Activated naive CD8-positive, alpha-beta T cell (primary cell): Measurements from ENCODE around the gene COL6A3.
"Not testable (repeated sequence)": the region's sequence is repeated elsewhere in the genome, so short reads cannot be mapped to it uniquely, and the experiment has no call there.

Source experiments
- H3K27ac Mint-ChIP-seq: one replicate; pipeline ENCODE4 v1.8.0; 2021; ENCODE audit warnings: mixed read lengths
- H3K27me3 Mint-ChIP-seq: one replicate; pipeline ENCODE4 v1.8.0; 2021; ENCODE audit warnings: mixed read lengths
- H3K36me3 Mint-ChIP-seq: one replicate; pipeline ENCODE4 v1.8.0; 2021; ENCODE audit warnings: mixed read lengths
- H3K4me1 Mint-ChIP-seq: one replicate; pipeline ENCODE4 v1.8.0; 2021; ENCODE audit warnings: low read depth, mixed read lengths
- H3K4me3 Mint-ChIP-seq: one replicate; pipeline ENCODE4 v1.8.0; 2021; ENCODE audit warnings: mild to moderate bottlenecking, mixed read lengths
- H3K9me3 Mint-ChIP-seq: one replicate; pipeline ENCODE4 v1.8.0; 2021; ENCODE audit warnings: low read depth, mixed read lengths

The COL6A3 gene

DNA sequence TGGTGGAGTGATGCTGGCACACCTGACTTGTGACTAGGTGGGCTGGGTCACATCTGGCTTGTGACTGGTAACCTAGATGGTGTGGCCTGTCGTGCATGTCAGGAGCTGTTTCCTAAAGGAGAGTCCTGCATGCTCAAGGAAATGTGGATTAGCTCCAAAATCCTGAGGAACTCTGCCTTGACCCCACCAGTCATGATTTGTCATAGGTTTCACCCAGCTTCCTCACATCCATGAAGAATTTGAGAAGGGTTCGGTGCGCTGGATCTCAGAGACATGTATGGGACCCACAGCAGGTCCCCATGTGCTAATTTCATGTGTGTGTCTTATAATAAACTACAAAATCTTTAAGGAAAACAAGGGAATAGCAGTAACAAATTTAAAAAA is 107.2 kb downstream of the COL6A3 start:
- Mint-ChIP-seq H3K4me1 (no peaks in the 10 kb centered on the region), H3K4me3 (no peak overlapping the region), H3K9me3 (peaks cover 8% of the 10 kb centered on the region)

DNA sequence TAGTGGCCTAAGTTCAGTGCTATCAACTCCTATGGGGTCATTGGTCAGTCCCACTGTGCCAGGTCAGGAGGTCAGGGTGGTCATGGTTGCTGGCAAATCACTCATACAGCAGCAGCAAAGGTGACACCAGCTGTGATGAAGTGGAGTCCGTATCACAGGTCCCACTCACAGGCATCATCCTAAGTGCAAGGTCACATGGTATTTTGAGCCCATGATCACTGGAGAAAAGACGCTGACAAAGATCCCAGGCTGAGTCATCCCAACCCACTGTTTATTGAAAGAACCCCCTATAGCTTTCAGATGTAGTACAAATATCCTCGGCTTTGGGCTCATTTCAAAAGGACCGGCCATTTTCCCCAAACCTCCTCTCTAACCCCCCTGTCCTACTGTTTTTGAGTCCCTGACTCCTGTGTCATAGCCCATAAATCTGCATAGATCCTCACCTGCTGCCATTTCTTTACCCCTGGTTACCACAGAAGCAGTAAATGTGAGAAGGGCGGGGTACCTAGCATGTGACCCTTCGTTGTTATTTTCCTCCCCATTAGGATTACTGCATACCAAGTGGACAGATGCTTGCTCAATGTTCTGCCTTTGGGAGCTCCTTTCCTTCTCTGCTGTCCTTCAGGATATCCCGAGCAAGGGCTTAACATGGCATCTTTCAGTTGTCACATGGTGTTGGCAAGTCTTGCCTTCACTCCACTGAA is 107.7 kb downstream of the COL6A3 start:
- no peaks in the 10 kb centered on the region for H3K4me1 Mint-ChIP-seq
- H3K9me3 Mint-ChIP-seq: peaks cover 8% of the 10 kb centered on the region
- H3K36me3 Mint-ChIP-seq: peaks cover 2% of the 10 kb centered on the region
- no peak overlapping the region for H3K27ac Mint-ChIP-seq
- no peak overlapping the region for H3K4me3 Mint-ChIP-seq
- H3K27me3 Mint-ChIP-seq: peaks cover 7% of the 10 kb centered on the region

More for the DNA sequence above, 107.2 kb downstream of the COL6A3 start:
- peaks cover 7% of the 10 kb centered on the region for H3K27me3 Mint-ChIP-seq
- peaks cover 2% of the 10 kb centered on the region for H3K36me3 Mint-ChIP-seq
- H3K27ac Mint-ChIP-seq: no peak overlapping the region

DNA sequence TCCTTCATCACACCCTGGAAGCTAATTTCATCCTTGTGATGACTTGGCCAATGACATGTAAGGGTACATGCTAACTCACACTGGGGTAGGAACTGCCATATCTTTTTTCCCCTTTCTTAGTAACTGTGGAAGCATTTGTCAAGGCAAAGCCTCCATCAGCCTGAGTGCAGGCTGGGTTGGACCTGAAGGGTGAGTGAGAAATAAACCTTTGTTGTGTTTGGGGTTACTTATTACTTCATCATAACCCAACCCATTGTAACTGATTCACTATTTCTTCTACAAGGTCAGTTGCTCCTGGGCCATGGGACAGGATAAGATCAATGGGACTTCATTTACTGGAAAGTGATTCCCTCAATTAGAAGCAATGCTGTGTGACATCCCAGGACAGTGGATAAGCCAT is 108.4 kb downstream of the COL6A3 start:
- Mint-ChIP-seq H3K27me3 (peaks cover 7% of the 10 kb centered on the region), H3K36me3 (peaks cover 2% of the 10 kb centered on the region), H3K4me3 (no peak overlapping the region), H3K27ac (no peak overlapping the region), H3K9me3 (peaks cover 8% of the 10 kb centered on the region), H3K4me1 (no peaks in the 10 kb centered on the region)

DNA sequence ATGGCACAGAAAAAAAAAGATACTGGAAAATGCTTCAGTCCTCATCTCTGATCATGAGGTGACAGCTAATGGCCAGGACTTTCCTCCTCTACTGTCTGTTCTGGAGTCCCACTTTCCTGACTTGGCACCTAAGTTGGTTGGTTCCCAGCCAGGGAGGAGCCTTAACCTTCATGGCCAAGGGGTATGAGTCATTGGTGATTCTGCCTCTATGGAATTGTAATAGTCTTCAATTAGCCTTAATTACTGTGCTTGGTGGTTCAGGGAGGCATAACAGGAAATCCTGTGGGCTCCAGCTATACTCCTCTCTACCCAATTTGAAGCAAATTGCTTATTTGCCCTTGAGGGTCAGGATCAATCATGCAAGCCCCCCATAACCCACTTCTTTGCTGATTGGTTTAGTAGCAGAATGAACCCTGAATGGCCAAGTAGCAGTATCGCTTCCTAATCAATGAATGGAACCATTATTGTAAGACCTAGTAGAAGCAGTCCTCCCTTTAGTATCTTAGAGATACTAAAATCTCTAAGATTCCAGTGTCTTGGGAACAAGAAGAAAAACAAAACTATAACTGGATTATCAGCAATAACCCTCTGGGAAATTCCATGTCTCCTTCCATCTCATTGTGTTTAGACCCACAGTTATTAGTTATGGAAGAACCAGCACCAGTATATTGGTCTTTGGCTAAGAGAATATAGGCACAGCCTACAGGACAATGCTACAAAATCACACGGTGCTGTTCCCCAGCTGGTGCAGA is 109.0 kb downstream of the COL6A3 start:
- Mint-ChIP-seq H3K4me1 (no peaks in the 10 kb centered on the region), H3K27ac (no peak overlapping the region), H3K9me3 (peaks cover 8% of the 10 kb centered on the region), H3K36me3 (peaks cover 2% of the 10 kb centered on the region), H3K27me3 (peaks cover 7% of the 10 kb centered on the region), H3K4me3 (no peak overlapping the region)

DNA sequence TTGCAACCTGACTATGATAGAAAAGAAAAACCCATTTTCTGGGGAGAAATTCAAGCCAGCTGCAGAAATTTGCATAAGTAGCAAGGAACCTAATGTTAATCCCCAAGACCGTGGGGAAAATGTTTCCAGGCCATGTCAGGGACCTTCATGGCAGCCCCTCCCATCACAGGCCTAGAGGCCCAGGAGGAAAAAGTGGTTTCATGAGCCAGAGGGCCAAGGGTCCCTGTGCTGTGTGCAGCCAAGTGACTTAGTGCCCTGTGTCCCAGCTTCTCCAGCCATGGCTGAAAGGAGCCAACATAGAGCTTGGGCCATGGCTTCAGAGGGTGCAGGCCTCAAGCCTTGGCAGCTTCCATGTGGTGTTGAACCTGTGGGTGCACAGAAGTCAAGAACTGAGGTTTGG is 110.7 kb downstream of the COL6A3 start:
- not testable (repeated sequence) for H3K4me1 Mint-ChIP-seq, H3K36me3 Mint-ChIP-seq, H3K9me3 Mint-ChIP-seq, H3K27me3 Mint-ChIP-seq, H3K27ac Mint-ChIP-seq, H3K4me3 Mint-ChIP-seq

DNA sequence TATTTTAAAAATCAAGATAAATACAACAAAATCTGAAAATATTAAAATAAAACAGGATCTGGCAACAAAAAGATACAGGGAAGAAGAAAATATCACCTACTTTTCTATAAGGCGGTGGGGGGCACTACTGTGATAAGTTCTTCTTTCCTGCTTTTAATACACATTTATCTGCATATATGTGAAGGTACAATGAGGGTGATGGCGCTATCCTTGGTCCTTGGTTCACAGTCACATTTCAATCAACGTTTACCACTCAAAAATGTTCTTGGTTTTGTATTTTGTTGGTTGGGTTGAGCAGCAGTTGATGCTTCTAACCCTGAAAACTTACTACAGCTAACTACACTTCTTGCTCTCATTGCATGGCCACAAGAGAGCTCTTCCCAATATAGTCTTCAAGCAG is 112.4 kb downstream of the COL6A3 start:
- Mint-ChIP-seq H3K9me3 (peaks cover 8% of the 10 kb centered on the region), H3K4me3 (no peak overlapping the region), H3K27me3 (peaks cover 5% of the 10 kb centered on the region), H3K27ac (no peak overlapping the region), H3K36me3 (peaks cover 2% of the 10 kb centered on the region), H3K4me1 (no peaks in the 10 kb centered on the region)

DNA sequence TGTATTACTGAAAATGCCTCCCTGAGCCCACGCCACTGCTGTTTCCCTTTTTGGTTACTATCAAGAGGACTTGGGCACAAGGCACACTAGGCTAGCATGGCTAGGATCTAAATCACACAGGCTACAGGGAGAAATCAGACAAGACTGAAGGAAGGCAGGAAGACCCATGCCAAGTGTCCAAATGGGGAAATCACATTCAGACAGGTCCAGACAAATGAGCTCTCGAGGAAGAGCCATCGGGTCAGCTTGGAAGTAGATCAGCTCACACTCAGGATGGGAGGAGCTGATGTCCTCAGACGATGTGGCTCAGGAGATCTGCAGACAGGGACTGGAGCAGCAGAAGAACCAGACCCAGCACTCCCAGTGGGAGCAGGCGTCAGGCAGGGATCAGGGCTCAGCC is 113.2 kb downstream of the COL6A3 start:
- Mint-ChIP-seq H3K36me3 (peaks cover 2% of the 10 kb centered on the region), H3K4me3 (no peak overlapping the region), H3K27me3 (peaks cover 9% of the 10 kb centered on the region), H3K27ac (no peak overlapping the region), H3K4me1 (no peaks in the 10 kb centered on the region), H3K9me3 (peaks cover 8% of the 10 kb centered on the region)

DNA sequence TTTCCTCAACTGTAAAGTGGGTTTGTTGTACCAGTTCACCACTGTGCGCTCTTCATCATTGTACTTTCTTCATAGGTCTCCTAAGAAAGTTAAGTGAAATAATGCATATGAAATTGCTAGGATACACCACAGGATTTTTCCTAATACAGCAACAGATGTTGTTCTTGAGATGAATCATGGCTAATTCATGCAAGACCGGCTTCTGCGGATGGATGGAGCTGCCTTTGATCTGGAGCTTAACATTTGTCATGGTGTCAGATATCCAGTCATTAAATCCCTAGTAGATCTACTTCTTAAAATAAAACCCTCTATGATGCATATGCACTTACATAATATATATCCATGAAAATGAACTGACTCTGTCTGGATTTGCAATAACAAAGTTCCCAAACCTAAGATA is 114.1 kb downstream of the COL6A3 start:
- Mint-ChIP-seq H3K36me3 (peaks cover 2% of the 10 kb centered on the region), H3K4me3 (no peak overlapping the region), H3K27ac (no peak overlapping the region), H3K27me3 (peaks cover 9% of the 10 kb centered on the region), H3K9me3 (peaks cover 8% of the 10 kb centered on the region), H3K4me1 (no peaks in the 10 kb centered on the region)

DNA sequence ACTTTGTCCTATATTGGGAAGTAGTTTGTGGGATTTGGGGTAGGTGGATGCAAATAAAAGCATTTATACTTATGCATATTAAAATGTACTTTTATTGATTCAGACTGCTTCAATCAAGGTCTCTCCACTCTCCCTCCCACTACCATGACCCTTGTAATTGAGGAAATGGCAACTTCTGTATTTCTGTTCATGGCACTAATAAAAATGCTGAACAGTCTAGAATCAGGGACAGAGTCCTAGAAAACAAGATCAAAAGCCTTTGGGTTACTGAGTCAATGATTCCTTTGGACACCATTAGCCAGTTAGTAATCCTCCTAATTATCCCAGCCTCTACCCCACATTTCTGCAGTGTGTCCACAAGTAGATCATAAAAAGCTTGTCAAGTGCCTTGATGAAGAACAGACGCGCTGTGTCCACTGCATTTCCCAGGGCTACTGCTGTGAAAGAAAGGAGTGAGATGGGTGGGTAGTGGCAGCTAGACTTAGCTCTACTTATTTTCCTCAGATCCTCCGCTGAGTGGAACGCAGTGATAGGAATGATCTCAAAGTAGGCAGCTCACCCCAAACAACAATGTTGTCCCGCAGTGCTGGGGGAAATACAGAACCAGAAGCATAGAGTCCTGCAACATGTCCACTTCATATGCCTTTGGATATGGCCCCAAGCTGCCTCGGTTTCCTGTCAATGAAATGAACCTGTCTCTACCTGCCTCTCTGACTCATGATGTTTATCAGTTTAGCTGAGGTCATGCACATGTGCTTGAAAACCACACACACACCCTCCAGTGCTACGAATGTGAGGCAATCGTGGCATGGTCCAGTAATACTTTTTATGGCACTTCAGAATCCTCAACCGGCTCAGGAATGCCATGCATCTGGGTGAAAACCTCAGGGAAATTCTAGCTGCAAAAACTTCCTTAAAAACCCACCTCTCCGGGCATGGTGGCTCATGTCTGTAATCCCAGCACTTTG is 115.5 kb downstream of the COL6A3 start:
- no peak overlapping the region for H3K27ac Mint-ChIP-seq
- H3K9me3 Mint-ChIP-seq: no peaks in the 10 kb centered on the region
- H3K27me3 Mint-ChIP-seq: peaks cover 9% of the 10 kb centered on the region

DNA sequence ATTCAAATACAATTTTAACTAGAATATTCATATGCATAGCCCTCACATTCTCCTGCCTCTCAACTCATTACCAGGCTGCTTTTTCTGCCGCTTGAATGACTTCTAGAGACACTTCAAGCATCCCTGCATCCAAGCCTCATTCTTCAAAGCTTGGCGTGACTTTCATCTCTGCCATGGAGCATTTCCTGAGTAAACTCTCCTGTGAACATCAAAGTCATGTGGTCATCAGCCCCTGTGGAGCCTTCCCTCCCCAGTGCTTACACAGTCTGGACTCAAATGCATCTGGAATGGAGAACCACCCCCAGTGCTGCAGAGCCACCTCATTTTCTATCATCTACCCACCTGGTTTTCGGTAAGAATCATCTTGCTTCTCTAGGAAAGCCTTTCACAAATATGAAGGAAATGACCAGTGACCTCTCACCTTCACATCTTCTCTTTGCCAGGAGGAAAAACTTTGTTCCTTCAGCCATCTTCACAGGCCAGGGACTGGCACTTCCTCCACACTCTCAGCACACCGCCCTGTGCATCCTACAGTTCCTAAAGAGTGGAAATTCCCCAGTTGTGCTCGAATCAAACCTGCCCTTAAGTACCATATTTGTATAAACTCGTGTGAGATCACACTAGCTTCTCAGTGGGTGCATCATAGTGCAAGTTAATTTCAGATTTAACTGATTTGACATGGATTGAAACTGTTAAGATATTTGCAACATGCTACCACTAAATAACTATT is 116.4 kb downstream of the COL6A3 start:
- H3K27ac Mint-ChIP-seq: no peak overlapping the region
- H3K4me3 Mint-ChIP-seq: no peak overlapping the region
- H3K27me3 Mint-ChIP-seq: peaks cover 9% of the 10 kb centered on the region
- H3K4me1 Mint-ChIP-seq: no peaks in the 10 kb centered on the region
- H3K36me3 Mint-ChIP-seq: no peaks in the 10 kb centered on the region
- H3K9me3 Mint-ChIP-seq: no peaks in the 10 kb centered on the region

More for the DNA sequence above, 115.5 kb downstream of the COL6A3 start:
- no peaks in the 10 kb centered on the region for H3K4me1 Mint-ChIP-seq
- peaks cover 2% of the 10 kb centered on the region for H3K36me3 Mint-ChIP-seq
- no peak overlapping the region for H3K4me3 Mint-ChIP-seq

DNA sequence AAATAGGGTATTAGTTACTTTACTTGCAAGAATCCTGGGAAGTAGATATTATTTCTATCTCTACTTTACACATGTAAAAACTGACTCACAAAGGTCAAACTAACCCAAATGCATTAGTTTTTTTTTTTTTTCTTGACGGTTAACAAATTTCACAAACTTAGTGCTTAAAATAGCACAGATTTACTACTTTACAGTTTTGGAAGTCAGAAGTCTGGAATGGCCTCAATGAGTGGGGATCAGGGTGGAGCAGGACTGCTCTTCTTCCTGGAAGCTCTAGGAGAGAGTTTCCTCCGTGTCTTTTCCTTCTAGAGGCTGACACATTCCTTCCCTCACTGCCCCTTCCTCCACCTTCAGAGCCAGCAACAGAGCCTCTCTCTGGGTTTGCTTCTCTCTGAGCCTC is 117.2 kb downstream of the COL6A3 start:
- no peak overlapping the region for H3K4me3 Mint-ChIP-seq
- H3K27me3 Mint-ChIP-seq: peaks cover 11% of the 10 kb centered on the region
- H3K9me3 Mint-ChIP-seq: no peaks in the 10 kb centered on the region
- H3K4me1 Mint-ChIP-seq: no peaks in the 10 kb centered on the region
- H3K27ac Mint-ChIP-seq: no peak overlapping the region
- no peaks in the 10 kb centered on the region for H3K36me3 Mint-ChIP-seq

DNA sequence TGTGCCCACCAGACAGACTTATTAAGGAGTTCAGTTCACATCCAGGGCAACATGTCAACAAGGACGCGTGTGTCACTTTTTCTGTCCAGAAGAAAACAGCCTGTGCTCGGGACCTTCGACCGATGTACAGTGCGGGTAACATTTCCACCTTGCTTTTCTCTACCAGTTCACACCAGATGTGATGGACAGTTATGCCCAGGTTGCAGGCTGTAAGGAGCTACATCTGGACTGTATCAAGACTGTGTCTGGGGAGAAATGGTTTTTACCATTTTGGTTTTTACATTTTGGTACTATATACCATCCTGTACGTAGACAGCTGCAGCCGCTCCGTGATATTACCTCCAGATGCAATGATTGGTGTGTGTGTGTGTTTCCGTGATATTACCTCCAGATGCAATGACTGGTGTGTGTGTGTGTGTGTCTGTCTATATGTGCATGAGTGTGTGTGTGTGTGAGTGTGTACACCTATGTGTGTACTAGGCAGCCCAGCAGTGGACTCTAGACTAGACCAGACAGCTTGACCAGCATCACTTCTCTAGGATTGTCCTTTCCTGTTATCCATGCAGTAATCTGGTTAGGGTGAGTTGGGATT is 118.0 kb downstream of the COL6A3 start:
- no peak overlapping the region for H3K4me3 Mint-ChIP-seq
- H3K27ac Mint-ChIP-seq: no peak overlapping the region
- H3K4me1 Mint-ChIP-seq: peaks cover 8% of the 10 kb centered on the region
- no peaks in the 10 kb centered on the region for H3K36me3 Mint-ChIP-seq
- peaks cover 16% of the 10 kb centered on the region for H3K27me3 Mint-ChIP-seq
- no peaks in the 10 kb centered on the region for H3K9me3 Mint-ChIP-seq

DNA sequence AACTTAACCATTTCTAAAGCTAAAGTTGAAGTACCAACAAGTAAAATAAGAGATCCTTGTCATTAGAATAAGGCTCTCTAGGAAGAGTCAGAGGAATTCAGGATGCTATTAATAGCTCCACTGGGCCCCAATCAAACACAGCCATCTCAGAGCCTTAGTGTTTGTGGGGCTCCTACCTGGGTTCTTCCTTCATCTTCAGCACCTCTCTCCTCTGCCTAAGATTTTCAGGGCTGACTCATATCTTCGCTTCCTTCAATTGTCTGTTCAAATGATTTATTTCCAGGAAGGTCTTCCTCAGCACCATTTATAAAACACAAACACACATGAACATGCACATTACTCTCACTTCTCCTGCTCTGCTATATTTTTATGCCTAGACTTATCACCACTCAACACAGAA is 119.5 kb downstream of the COL6A3 start:
- no peaks in the 10 kb centered on the region for H3K9me3 Mint-ChIP-seq
- H3K27ac Mint-ChIP-seq: no peak overlapping the region
- H3K27me3 Mint-ChIP-seq: peaks cover 17% of the 10 kb centered on the region

DNA sequence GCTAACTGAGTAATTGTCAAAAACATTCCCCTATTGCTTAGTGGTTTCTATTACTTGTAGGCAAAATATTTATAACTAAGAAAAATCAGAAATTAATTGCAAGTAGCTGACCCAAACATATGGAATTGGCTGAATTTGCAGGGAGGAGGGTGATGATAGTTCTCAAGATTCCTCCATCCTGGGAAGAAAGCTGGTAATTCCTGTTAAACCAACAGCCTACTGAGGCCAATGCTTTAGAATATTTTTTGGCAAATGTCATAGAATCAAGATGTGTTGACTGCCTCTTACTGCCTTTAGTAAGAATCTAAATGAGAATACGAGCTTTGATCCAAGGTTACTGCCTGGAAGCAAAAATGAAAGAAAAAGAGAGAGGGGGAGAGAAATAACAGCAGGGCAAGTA is 120.0 kb downstream of the COL6A3 start:
- H3K27ac Mint-ChIP-seq: no peak overlapping the region
- peaks cover 21% of the 10 kb centered on the region for H3K27me3 Mint-ChIP-seq
- H3K4me1 Mint-ChIP-seq: peaks cover 11% of the 10 kb centered on the region
- no peaks in the 10 kb centered on the region for H3K36me3 Mint-ChIP-seq
- H3K9me3 Mint-ChIP-seq: no peaks in the 10 kb centered on the region
- H3K4me3 Mint-ChIP-seq: no peak overlapping the region

More for the DNA sequence above, 119.5 kb downstream of the COL6A3 start:
- Mint-ChIP-seq H3K36me3 (no peaks in the 10 kb centered on the region), H3K4me3 (no peak overlapping the region), H3K4me1 (peaks cover 11% of the 10 kb centered on the region)
